CD14-positive monocyte (primary cell): ENCODE data around the gene CCDC9B. TPM values are rescaled to one million over a fixed set of nuclear protein-coding genes. Genes with fewer than 3 reads are reported as not detected.

Source experiments
- DNase-seq, 3 donors: peaks; one replicate each; pipeline ENCODE4 v3.0.0-alpha.2; 2011 to 2022
- H2AFZ ChIP-seq: 2 replicates; pipeline ENCODE4 v1.6.0; 2012; ENCODE audit warnings: mild to moderate bottlenecking, low read depth, low read length, inconsistent platforms; ENCODE audit not compliant: insufficient read depth, poor library complexity, severe bottlenecking
- H3K27ac ChIP-seq, 2 donors: 1 replicate in 1 of 2; 2 replicates in 1 of 2; pipeline ENCODE4 v1.5.1; 2012 to 2013; ENCODE audit warnings: low read length in 2 of 2, control low read depth in 1 of 2, inconsistent platforms in 1 of 2, low read depth in 1 of 2, mild to moderate bottlenecking in 1 of 2
- H3K27me3 ChIP-seq, 2 donors: one replicate each; pipeline versions ENCODE4 v1.6.0 to v1.6.1; 2011 to 2013; ENCODE audit warnings: low read length in 2 of 2; ENCODE audit not compliant: control insufficient read depth in 2 of 2, insufficient read depth in 2 of 2
- H3K36me3 ChIP-seq, 2 donors: replicated peaks in 1 of 2; 1 replicate in 1 of 2; 2 replicates in 1 of 2; pipeline versions ENCODE4 v1.5.1 to v1.6.1; 2012 to 2013; ENCODE audit warnings: low read length in 2 of 2, control low read depth in 1 of 2, inconsistent platforms in 1 of 2, mild to moderate bottlenecking in 1 of 2; ENCODE audit not compliant: insufficient read depth in 2 of 2, control insufficient read depth in 1 of 2
- H3K4me1 ChIP-seq, 2 donors: 1 replicate in 1 of 2; 2 replicates in 1 of 2; pipeline versions ENCODE4 v1.5.1 to v1.6.1; 2012 to 2013; ENCODE audit warnings: low read length in 2 of 2, control low read depth in 1 of 2, inconsistent platforms in 1 of 2, mild to moderate bottlenecking in 1 of 2, moderate library complexity in 1 of 2; ENCODE audit not compliant: insufficient read depth in 2 of 2, control insufficient read depth in 1 of 2
- H3K4me2 ChIP-seq: replicated peaks from 2 replicates; pipeline ENCODE3; 2012; ENCODE audit warnings: low read length, moderate library complexity, mild to moderate bottlenecking; ENCODE audit not compliant: poor library complexity, severe bottlenecking; ENCODE audit errors: extremely low read depth
- H3K4me3 ChIP-seq, 3 experiments: fragments of 200-600 bp in 1 of 3; sonication (generic) in 1 of 3; replicated peaks in 1 of 3; 1 replicate in 2 of 3; 2 replicates in 1 of 3; pipeline ENCODE4 v1.5.1; 2011 to 2013; ENCODE audit warnings: low read length in 3 of 3, mild to moderate bottlenecking in 3 of 3, control low read depth in 2 of 3, low read depth in 2 of 3, inconsistent platforms in 1 of 3, moderate library complexity in 1 of 3
- H3K79me2 ChIP-seq: 2 replicates; pipeline ENCODE4 v1.6.0; 2012; ENCODE audit warnings: mild to moderate bottlenecking, control low read depth, inconsistent platforms, low read length, moderate library complexity; ENCODE audit not compliant: insufficient read depth
- H3K9ac ChIP-seq: 2 replicates; pipeline ENCODE4 v1.6.0; 2017; ENCODE audit warnings: low read length, mild to moderate bottlenecking; ENCODE audit not compliant: insufficient read depth, poor library complexity, severe bottlenecking
- H3K9me3 ChIP-seq, 2 donors: replicated peaks in 1 of 2; 1 replicate in 1 of 2; 2 replicates in 1 of 2; pipeline versions ENCODE4 v1.5.1 to v1.6.1; 2012 to 2013; ENCODE audit warnings: low read length in 2 of 2, control low read depth in 1 of 2; ENCODE audit not compliant: control insufficient read depth in 1 of 2, insufficient read depth in 1 of 2
- H4K20me1 ChIP-seq: 2 replicates; pipeline ENCODE4 v1.6.0; 2012; ENCODE audit warnings: mild to moderate bottlenecking, low read length, control low read depth, moderate library complexity; ENCODE audit not compliant: insufficient read depth
- H3K27ac Mint-ChIP-seq, 7 donors: one replicate each; pipeline ENCODE4 v1.8.0; 2020; ENCODE audit warnings: mild to moderate bottlenecking in 7 of 7, mixed read lengths in 7 of 7, moderate library complexity in 6 of 7, inconsistent platforms in 2 of 7
- H3K27me3 Mint-ChIP-seq, 3 donors: one replicate each; pipeline ENCODE4 v1.8.0; 2021 to 2022; ENCODE audit warnings: low read depth in 3 of 3, mild to moderate bottlenecking in 3 of 3, mixed read lengths in 3 of 3, moderate library complexity in 3 of 3, inconsistent platforms in 1 of 3
- H3K36me3 Mint-ChIP-seq, 2 donors: one replicate each; pipeline ENCODE4 v1.8.0; 2020; ENCODE audit warnings: mixed read lengths in 2 of 2, inconsistent platforms in 1 of 2, mild to moderate bottlenecking in 1 of 2
- H3K4me1 Mint-ChIP-seq: one replicate; pipeline ENCODE4 v1.8.0; 2020; ENCODE audit warnings: mild to moderate bottlenecking, mixed read lengths
- H3K4me3 Mint-ChIP-seq, 2 donors: one replicate each; pipeline ENCODE4 v1.8.0; 2020; ENCODE audit warnings: mild to moderate bottlenecking in 2 of 2, mixed read lengths in 2 of 2, moderate library complexity in 1 of 2
- H3K9me3 Mint-ChIP-seq, 7 donors: one replicate each; pipeline ENCODE4 v1.8.0; 2020 to 2022; ENCODE audit warnings: mixed read lengths in 7 of 7, mild to moderate bottlenecking in 6 of 7, moderate library complexity in 6 of 7, inconsistent platforms in 2 of 7
- WGBS: methylation state at CpG from one replicate; pipeline ENCODE4 v1.1.5; 2013; ENCODE audit warnings: missing lambda C conversion rate; ENCODE audit not compliant: insufficient coverage; 5-methylcytosine and 5-hydroxymethylcytosine counted together
- intact Hi-C, 2 donors: fragments of 100-400 bp; cut with micrococcal nuclease; formaldehyde crosslinking; loops; one replicate each; pipeline versions ENCODE4 v1.15.0 to v1.15.1; 2023
- polyA plus RNA-seq, 3 donors: library from polyadenylated mRNA; depleted of rRNA in 1 of 3; unstranded in 2 of 3; stranded (reverse) in 1 of 3; fragments of 300-500 nt in 2 of 3; fragments of >200 nt in 1 of 3; fragmentation: Illumina TruSeq in 2 of 3; gene quantifications; 1 replicate in 2 of 3; 2 replicates in 1 of 3; pipeline ENCODE4 v1.2.3, GENCODE V29; 2012 to 2021
- TF ChIP-seq, protein P1 (sequence below): fragments of 200-600 bp; IDR thresholded peaks from one replicate; pipeline ENCODE4 v1.8.0; 2022; ENCODE audit warnings: antibody characterized with exemption, mild to moderate bottlenecking

CCDC9B gene
- polyA plus RNA-seq, 3 donors, result 0.13 to 2.2 (median 0.39) TPM

GRCh38 chr15:40332113-40332781 lies 8.5 kb downstream of the CCDC9B start:
- Mint-ChIP-seq H3K4me3 (peak overlapping the region in 1 of 2 donors; percentile 56), H3K27ac (peak overlapping the region in 4 of 7 donors; percentile 58 to 97 (median 78)), H3K4me1 (peaks cover 95% of the 10 kb centered on the region), H3K27me3 (peaks cover 1 to 4% (median 3%) of the 10 kb centered on the region in 3 donors), H3K36me3 (peaks cover 40 to 42% of the 10 kb centered on the region in 2 donors), H3K9me3 (peaks cover 0 to 1% (median 0%) of the 10 kb centered on the region in 7 donors)
- Histone ChIP-seq H3K27ac (peak overlapping the region in 1 of 2 donors; percentile 96), H3K27me3 (no peaks in the 10 kb centered on the region), H3K4me1 (peaks cover 80 to 85% of the 10 kb centered on the region in 2 donors), H3K9ac (no peak overlapping the region), H3K9me3 (no peaks in the 10 kb centered on the region), H4K20me1 (no peaks in the 10 kb centered on the region), H3K79me2 (peaks cover 16% of the 10 kb centered on the region), H3K36me3 (peaks cover 3 to 33% of the 10 kb centered on the region in 2 donors), H3K4me2 (no peak overlapping the region), H3K4me3 (no peak overlapping the region), H2AFZ (no peak overlapping the region)
- TF ChIP-seq, protein P1, sequence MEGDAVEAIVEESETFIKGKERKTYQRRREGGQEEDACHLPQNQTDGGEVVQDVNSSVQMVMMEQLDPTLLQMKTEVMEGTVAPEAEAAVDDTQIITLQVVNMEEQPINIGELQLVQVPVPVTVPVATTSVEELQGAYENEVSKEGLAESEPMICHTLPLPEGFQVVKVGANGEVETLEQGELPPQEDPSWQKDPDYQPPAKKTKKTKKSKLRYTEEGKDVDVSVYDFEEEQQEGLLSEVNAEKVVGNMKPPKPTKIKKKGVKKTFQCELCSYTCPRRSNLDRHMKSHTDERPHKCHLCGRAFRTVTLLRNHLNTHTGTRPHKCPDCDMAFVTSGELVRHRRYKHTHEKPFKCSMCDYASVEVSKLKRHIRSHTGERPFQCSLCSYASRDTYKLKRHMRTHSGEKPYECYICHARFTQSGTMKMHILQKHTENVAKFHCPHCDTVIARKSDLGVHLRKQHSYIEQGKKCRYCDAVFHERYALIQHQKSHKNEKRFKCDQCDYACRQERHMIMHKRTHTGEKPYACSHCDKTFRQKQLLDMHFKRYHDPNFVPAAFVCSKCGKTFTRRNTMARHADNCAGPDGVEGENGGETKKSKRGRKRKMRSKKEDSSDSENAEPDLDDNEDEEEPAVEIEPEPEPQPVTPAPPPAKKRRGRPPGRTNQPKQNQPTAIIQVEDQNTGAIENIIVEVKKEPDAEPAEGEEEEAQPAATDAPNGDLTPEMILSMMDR, result no peak
- intact Hi-C loops, result no loop called here
- DNase-seq, result no peak
- WGBS, result 21% methylated on average over 4 of the region's 8 CpGs

- H3K27me3 Mint-ChIP-seq, result peaks cover 1 to 4% (median 2%) of the 10 kb centered on the region in 3 donors
- Histone ChIP-seq H3K4me2 (no peak overlapping the region), H3K27me3 (no peaks in the 10 kb centered on the region), H3K4me1 (peaks cover 77 to 85% of the 10 kb centered on the region in 2 donors), H3K9me3 (no peaks in the 10 kb centered on the region), H3K79me2 (peaks cover 23% of the 10 kb centered on the region), H3K36me3 (peaks cover 3 to 39% of the 10 kb centered on the region in 2 donors), H3K27ac (no peak overlapping the region), H3K9ac (no peak overlapping the region), H4K20me1 (no peaks in the 10 kb centered on the region), H2AFZ (no peak overlapping the region), H3K4me3 (no peak overlapping the region)
- intact Hi-C loops, result no loop called here
- H3K36me3 Mint-ChIP-seq, result peaks cover 46 to 48% of the 10 kb centered on the region in 2 donors
- DNase-seq, result no peak
- WGBS, result 94% methylated on average over 7 of the region's 7 CpGs
- peaks cover 0 to 1% (median 0%) of the 10 kb centered on the region in 7 donors for H3K9me3 Mint-ChIP-seq
- TF ChIP-seq, protein P1, result no peak
- peak overlapping the region in 2 of 7 donors; percentile 54 to 63 for H3K27ac Mint-ChIP-seq
- H3K4me3 Mint-ChIP-seq, result peak overlapping the region in 1 of 2 donors; percentile 39
- H3K4me1 Mint-ChIP-seq, result peaks cover 94% of the 10 kb centered on the region
Measured at GRCh38 chr15:40331637-40332036, 9.1 kb downstream of the CCDC9B start.
